Muscle of back (tissue), 11 donors: Measurements from ENCODE around the gene VWF. TPM values are rescaled to one million over a fixed set of nuclear protein-coding genes. Genes with fewer than 3 reads are reported as not detected.

Experiments used
- DNase-seq, 3 donors: peaks; one replicate each; pipeline versions ENCODE4 v3.0.0 to v3.0.0-alpha.2; 2013
- polyA plus RNA-seq, 10 donors: library from polyadenylated mRNA; unstranded; fragments of 120-200 nt; gene quantifications; one replicate each; pipeline ENCODE4 v1.2.1, GENCODE V29; 2013; ENCODE audit not compliant: insufficient read length in 10 of 10

The VWF gene
- polyA plus RNA-seq, 10 donors: 45.0 to 94.1 (median 61.6) TPM

GRCh38 chr12:5914387-5915149 is 209.9 kb downstream of the VWF start:
- DNase-seq: no peak

- no peak for DNase-seq
These were observed 211.1 kb downstream of the VWF start for GRCh38 chr12:5913387-5913786.

- DNase-seq: no peak
These were observed 211.8 kb downstream of the VWF start for GRCh38 chr12:5912437-5913334.

- DNase-seq: no peak
These were observed 212.5 kb downstream of the VWF start for GRCh38 chr12:5912011-5912410.

- no peak for DNase-seq
These were observed 213.5 kb downstream of the VWF start for GRCh38 chr12:5910790-5911548.

- no peak for DNase-seq
These were observed 214.9 kb downstream of the VWF start for GRCh38 chr12:5909560-5909959.

GRCh38 chr12:5908251-5908650 is 216.2 kb downstream of the VWF start:
- DNase-seq: no peak

GRCh38 chr12:5907807-5908206 is 216.7 kb downstream of the VWF start:
- no peak for DNase-seq

GRCh38 chr12:5905757-5906156 is 218.7 kb downstream of the VWF start:
- DNase-seq: no peak

- DNase-seq: no peak
These were observed 219.5 kb downstream of the VWF start for GRCh38 chr12:5904969-5905368.

GRCh38 chr12:5904441-5904840 is 220.0 kb downstream of the VWF start:
- DNase-seq: no peak

GRCh38 chr12:5902736-5903135 is 221.7 kb downstream of the VWF start:
- no peak for DNase-seq

GRCh38 chr12:5901416-5901815 is 223.1 kb downstream of the VWF start:
- DNase-seq: no peak

- peak in 1 of 3 donors; percentile 24 for DNase-seq
These were observed 223.8 kb downstream of the VWF start for GRCh38 chr12:5900533-5901205.

- no peak for DNase-seq
These were observed 224.4 kb downstream of the VWF start for GRCh38 chr12:5900076-5900475.

- peak in 1 of 3 donors; percentile 44 for DNase-seq
These were observed 224.8 kb downstream of the VWF start for GRCh38 chr12:5899675-5900074.

- peak in 1 of 3 donors; percentile 17 for DNase-seq
These were observed 225.6 kb downstream of the VWF start for GRCh38 chr12:5898874-5899273.
